Right kidney (tissue), 1 donor: Measurements from ENCODE around the gene KCNA4.
"Not testable (repeated sequence)": the region's sequence is repeated elsewhere in the genome, so short reads cannot be mapped to it uniquely, and the experiment has no call there.

ENCODE experiments used
- DNase-seq: peaks from one replicate; pipeline ENCODE4 v3.0.0-alpha.2; 2016

The KCNA4 gene

GRCh38 chr11:30000986-30001750, 15.7 kb downstream of the KCNA4 start:
- no peak for DNase-seq

DNA sequence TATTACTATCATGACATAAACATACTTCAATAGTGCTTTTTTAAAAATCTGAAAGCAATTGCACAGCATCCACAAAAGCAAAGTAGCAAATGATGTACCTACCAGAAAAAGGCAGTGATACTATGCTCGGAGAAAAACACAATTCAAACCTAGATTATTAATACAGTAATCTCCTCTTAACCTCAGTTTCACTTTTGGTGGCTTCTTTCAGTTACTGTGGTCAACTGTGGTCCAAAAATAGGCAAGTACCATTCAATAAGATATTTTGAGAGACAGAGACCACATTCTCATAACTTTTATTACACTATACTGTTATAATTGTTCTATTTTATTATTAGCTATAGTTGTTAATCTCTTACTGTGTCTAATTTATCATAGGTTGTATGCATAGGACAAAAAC, 20.8 kb downstream of the KCNA4 start:
- DNase-seq = no peak

- DNase-seq = no peak
Measured at GRCh38 chr11:29989174-29989970, 27.5 kb downstream of the KCNA4 start.

DNA sequence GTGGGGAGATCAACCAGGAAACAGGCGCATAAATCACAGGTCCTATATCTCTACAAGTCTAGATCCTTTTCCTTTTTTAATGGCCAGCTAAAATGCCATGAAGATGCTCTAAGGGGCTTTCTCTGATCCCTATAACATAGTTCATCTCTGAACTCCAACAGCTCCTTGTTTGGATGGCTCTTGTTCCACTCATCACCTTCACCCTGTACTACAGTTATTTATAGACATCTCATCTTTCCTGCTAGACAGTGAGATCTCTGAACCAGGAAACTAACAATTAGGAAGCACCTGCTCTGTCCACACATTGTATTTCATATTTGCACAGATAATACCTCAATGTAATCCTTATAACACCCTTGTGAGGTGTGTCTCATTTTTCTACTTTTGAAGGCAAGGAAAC, 31.6 kb downstream of the KCNA4 start:
- DNase-seq = no peak

- DNase-seq = no peak
Measured at GRCh38 chr11:29984544-29984943, 32.3 kb downstream of the KCNA4 start.

GRCh38 chr11:29978549-29978948, 38.3 kb downstream of the KCNA4 start:
- DNase-seq = no peak

GRCh38 chr11:29975580-29975979, 41.2 kb downstream of the KCNA4 start:
- not testable (repeated sequence) for DNase-seq

DNA sequence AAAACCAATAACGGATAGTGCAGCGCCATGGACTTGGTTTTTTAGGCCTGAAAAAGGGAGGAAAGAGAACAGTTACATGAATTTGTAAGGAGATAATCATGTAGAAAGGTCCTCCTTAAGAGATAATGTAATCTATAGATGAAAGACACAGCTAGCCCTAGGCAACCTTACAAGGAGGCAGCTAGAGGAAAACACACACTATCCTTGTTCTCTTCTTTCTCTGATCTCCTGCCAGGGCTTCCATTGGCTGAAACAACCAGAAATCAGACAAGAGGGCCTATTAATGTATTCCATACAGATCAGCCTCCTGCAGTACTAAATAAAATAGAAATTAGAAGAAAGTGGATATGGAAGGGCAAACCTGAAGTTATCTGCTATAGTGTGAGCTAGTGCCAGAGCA, 53.0 kb downstream of the KCNA4 start:
- no peak for DNase-seq

DNA sequence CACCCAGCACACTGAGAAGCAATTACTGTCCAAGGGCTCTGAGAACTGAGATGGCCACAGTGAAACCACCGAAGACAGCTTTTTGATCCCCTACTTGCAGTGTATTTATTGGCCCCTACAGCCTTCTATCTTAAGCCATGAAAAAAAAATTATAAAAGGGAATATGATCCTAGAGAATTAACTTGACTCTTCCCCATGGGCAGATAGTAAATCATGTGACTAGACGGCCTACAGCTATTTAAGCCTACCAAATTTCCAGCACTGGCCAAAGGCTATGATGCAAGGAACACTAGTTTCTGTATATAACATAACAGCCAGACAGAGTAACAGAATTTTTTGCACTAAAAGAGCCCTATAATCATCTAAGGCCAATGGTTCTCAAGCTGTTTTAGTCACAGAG, 53.8 kb downstream of the KCNA4 start:
- no peak for DNase-seq

DNA sequence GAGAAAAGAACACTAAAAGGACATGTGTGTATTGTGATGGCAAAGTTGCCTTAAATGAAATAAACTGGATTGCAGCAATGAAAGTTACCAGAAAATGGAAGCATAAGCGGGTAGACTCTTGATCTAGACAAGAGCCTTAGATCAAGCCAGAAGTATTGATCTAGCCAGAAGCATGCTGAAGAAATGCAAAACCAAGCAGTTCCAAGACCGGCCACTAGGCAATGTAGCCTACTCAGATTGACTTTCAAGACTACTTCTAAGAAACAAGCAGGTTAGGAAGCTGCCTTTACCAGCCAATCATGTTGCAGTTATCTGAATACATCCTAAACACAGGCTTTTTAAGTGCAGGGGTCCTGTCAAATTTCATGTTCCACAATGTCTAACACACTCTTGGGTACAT, 54.6 kb downstream of the KCNA4 start:
- DNase-seq = no peak
